ENCODE data around the gene MDM2.
"Not testable (repeated sequence)": the region's sequence is repeated elsewhere in the genome, so short reads cannot be mapped to it uniquely, and the experiment has no call there.

The MDM2 gene

GRCh38 chr12:68853396-68854077 lies 45.6 kb downstream of the MDM2 start:
- no peak for TF ChIP-seq Cebpa-rat (IDR thresholded peaks at IDR 0.05)
- Histone ChIP-seq H3K9me3 (replicated peaks in 1 of 11) (no peaks in the 10 kb centered on the region), H3K27me3 (no peaks in the 10 kb centered on the region), H3K4me3 (no peak overlapping the region), H4K20me1 (peaks cover 0 to 73% (median 10%) of the 10 kb centered on the region in 11 experiments; a peak in 9 of 22 replicates), H3K27ac (no peak overlapping the region), H3K9ac (no peak overlapping the region), H3K36me3 (peaks cover 0 to 27% (median 0%) of the 10 kb centered on the region in 11 experiments; a peak in 4 of 22 replicates), H3K4me1 (no peaks in the 10 kb centered on the region; a peak in 1 of 20 replicates), H3K4me2 (no peak overlapping the region)

- H3K9me3 ChIP-seq (replicated peaks in 1 of 11): no peaks in the 10 kb centered on the region
- no peaks in the 10 kb centered on the region for H3K27me3 ChIP-seq
- no peak overlapping the region for H3K4me2 ChIP-seq
- H4K20me1 ChIP-seq: peaks cover 0 to 68% (median 10%) of the 10 kb centered on the region in 11 experiments; a peak in 8 of 22 replicates
- H3K36me3 ChIP-seq: peaks cover 0 to 30% (median 0%) of the 10 kb centered on the region in 11 experiments; a peak in 4 of 22 replicates
- H3K27ac ChIP-seq: no peak overlapping the region
- H3K9ac ChIP-seq: no peak overlapping the region
- TF ChIP-seq Cebpa-rat (IDR thresholded peaks at IDR 0.05): no peak
- H3K4me3 ChIP-seq: no peak overlapping the region
- H3K4me1 ChIP-seq: no peaks in the 10 kb centered on the region; a peak in 1 of 20 replicates
Measured at GRCh38 chr12:68854078-68854468, 46.1 kb downstream of the MDM2 start.

GRCh38 chr12:68854554-68854953 lies 46.6 kb downstream of the MDM2 start:
- H4K20me1 ChIP-seq: peaks cover 0 to 63% (median 8%) of the 10 kb centered on the region in 11 experiments; a peak in 8 of 22 replicates
- H3K9me3 ChIP-seq (replicated peaks in 1 of 11): no peaks in the 10 kb centered on the region
- H3K4me2 ChIP-seq: no peak overlapping the region
- no peak overlapping the region for H3K9ac ChIP-seq
- H3K36me3 ChIP-seq: peaks cover 0 to 30% (median 0%) of the 10 kb centered on the region in 11 experiments; a peak in 4 of 22 replicates
- H3K27me3 ChIP-seq: no peaks in the 10 kb centered on the region
- H3K4me1 ChIP-seq: peaks cover 0 to 1% (median 0%) of the 10 kb centered on the region in 10 experiments; a peak in 3 of 20 replicates
- no peak overlapping the region for H3K27ac ChIP-seq
- no peak overlapping the region for H3K4me3 ChIP-seq
- no peak for TF ChIP-seq Cebpa-rat (IDR thresholded peaks at IDR 0.05)

GRCh38 chr12:68855111-68855510 lies 47.1 kb downstream of the MDM2 start:
- peaks cover 0 to 7% (median 0%) of the 10 kb centered on the region in 10 experiments; a peak in 3 of 20 replicates for H3K4me1 ChIP-seq
- no peak overlapping the region for H3K27ac ChIP-seq
- no peak for TF ChIP-seq Cebpa-rat (IDR thresholded peaks at IDR 0.05)
- H3K9me3 ChIP-seq (replicated peaks in 1 of 11): no peaks in the 10 kb centered on the region
- H3K4me3 ChIP-seq: no peak overlapping the region
- no peaks in the 10 kb centered on the region for H3K27me3 ChIP-seq
- H3K4me2 ChIP-seq: no peak overlapping the region
- peaks cover 0 to 30% (median 0%) of the 10 kb centered on the region in 11 experiments; a peak in 4 of 22 replicates for H3K36me3 ChIP-seq
- H4K20me1 ChIP-seq: peaks cover 0 to 57% (median 4%) of the 10 kb centered on the region in 11 experiments; a peak in 6 of 22 replicates
- no peak overlapping the region for H3K9ac ChIP-seq

GRCh38 chr12:68855771-68856170 lies 47.8 kb downstream of the MDM2 start:
- no peak for TF ChIP-seq Cebpa-rat (IDR thresholded peaks at IDR 0.05)
- Histone ChIP-seq H3K9ac (no peak overlapping the region), H4K20me1 (peaks cover 0 to 51% (median 0%) of the 10 kb centered on the region in 11 experiments; a peak in 5 of 22 replicates), H3K4me1 (peaks cover 0 to 11% (median 0%) of the 10 kb centered on the region in 10 experiments; a peak in 3 of 20 replicates), H3K4me3 (no peak overlapping the region), H3K4me2 (no peak overlapping the region), H3K9me3 (replicated peaks in 1 of 11) (no peaks in the 10 kb centered on the region), H3K27ac (no peak overlapping the region), H3K27me3 (no peaks in the 10 kb centered on the region), H3K36me3 (peaks cover 0 to 30% (median 0%) of the 10 kb centered on the region in 11 experiments; a peak in 4 of 22 replicates)

GRCh38 chr12:68856510-68856909 lies 48.5 kb downstream of the MDM2 start:
- H3K27me3 ChIP-seq: no peaks in the 10 kb centered on the region
- H3K27ac ChIP-seq: no peak overlapping the region
- peaks cover 0 to 50% (median 0%) of the 10 kb centered on the region in 11 experiments; a peak in 5 of 22 replicates for H4K20me1 ChIP-seq
- H3K9ac ChIP-seq: no peak overlapping the region
- TF ChIP-seq Cebpa-rat (IDR thresholded peaks at IDR 0.05): no peak
- no peak overlapping the region for H3K4me2 ChIP-seq
- peaks cover 0 to 11% (median 0%) of the 10 kb centered on the region in 10 experiments; a peak in 3 of 20 replicates for H3K4me1 ChIP-seq
- H3K9me3 ChIP-seq (replicated peaks in 1 of 11): no peaks in the 10 kb centered on the region
- H3K36me3 ChIP-seq: peaks cover 0 to 37% (median 0%) of the 10 kb centered on the region in 11 experiments; a peak in 4 of 22 replicates
- H3K4me3 ChIP-seq: no peak overlapping the region

- Histone ChIP-seq H4K20me1 (peaks cover 0 to 21% (median 0%) of the 10 kb centered on the region in 11 experiments; a peak in 1 of 22 replicates), H3K9ac (no peak overlapping the region), H3K9me3 (replicated peaks in 1 of 11) (no peaks in the 10 kb centered on the region), H3K36me3 (peaks cover 0 to 46% (median 0%) of the 10 kb centered on the region in 11 experiments; a peak in 4 of 22 replicates), H3K4me2 (no peak overlapping the region), H3K27me3 (no peaks in the 10 kb centered on the region), H3K4me1 (peaks cover 0 to 11% (median 1%) of the 10 kb centered on the region in 10 experiments; a peak in 6 of 20 replicates), H3K4me3 (no peak overlapping the region), H3K27ac (no peak overlapping the region)
- TF ChIP-seq Cebpa-rat (IDR thresholded peaks at IDR 0.05): no peak
Measured at GRCh38 chr12:68861890-68862289, 53.9 kb downstream of the MDM2 start.

- Histone ChIP-seq H3K9ac (no peak overlapping the region; a peak in 1 of 22 replicates), H3K27me3 (no peaks in the 10 kb centered on the region), H3K4me2 (no peak overlapping the region), H3K4me3 (no peak overlapping the region), H4K20me1 (peaks cover 0 to 29% (median 0%) of the 10 kb centered on the region in 11 experiments; a peak in 1 of 22 replicates), H3K9me3 (replicated peaks in 1 of 11) (no peaks in the 10 kb centered on the region), H3K36me3 (peaks cover 0 to 50% (median 0%) of the 10 kb centered on the region in 11 experiments; a peak in 4 of 22 replicates), H3K27ac (no peak overlapping the region), H3K4me1 (peaks cover 0 to 15% (median 7%) of the 10 kb centered on the region in 10 experiments; a peak in 12 of 20 replicates)
- no peak for TF ChIP-seq Cebpa-rat (IDR thresholded peaks at IDR 0.05)
Measured at GRCh38 chr12:68863109-68863770, 55.3 kb downstream of the MDM2 start.

- Histone ChIP-seq H3K36me3 (peaks cover 0 to 51% (median 0%) of the 10 kb centered on the region in 11 experiments; a peak in 4 of 22 replicates), H3K4me1 (peaks cover 0 to 23% (median 12%) of the 10 kb centered on the region in 10 experiments; a peak in 15 of 20 replicates), H4K20me1 (peaks cover 0 to 35% (median 0%) of the 10 kb centered on the region in 11 experiments; a peak in 1 of 22 replicates)
- H3K9ac ChIP-seq; H3K9me3 ChIP-seq (replicated peaks in 1 of 11); H3K4me3 ChIP-seq; H3K27me3 ChIP-seq; H3K27ac ChIP-seq; H3K4me2 ChIP-seq: not testable (repeated sequence)
Measured at GRCh38 chr12:68863886-68864454, 56.0 kb downstream of the MDM2 start.
